GM18909 (cell line): ENCODE results near the gene TSHZ3.

Experiments
- ATAC-seq: cut with Tn5 transposase; IDR thresholded peaks from one replicate; pipeline ENCODE4 v1.9.1; 2021; ENCODE audit warnings: mild to moderate bottlenecking; ENCODE audit not compliant: unreplicated experiment, poor library complexity

The TSHZ3 gene

DNA sequence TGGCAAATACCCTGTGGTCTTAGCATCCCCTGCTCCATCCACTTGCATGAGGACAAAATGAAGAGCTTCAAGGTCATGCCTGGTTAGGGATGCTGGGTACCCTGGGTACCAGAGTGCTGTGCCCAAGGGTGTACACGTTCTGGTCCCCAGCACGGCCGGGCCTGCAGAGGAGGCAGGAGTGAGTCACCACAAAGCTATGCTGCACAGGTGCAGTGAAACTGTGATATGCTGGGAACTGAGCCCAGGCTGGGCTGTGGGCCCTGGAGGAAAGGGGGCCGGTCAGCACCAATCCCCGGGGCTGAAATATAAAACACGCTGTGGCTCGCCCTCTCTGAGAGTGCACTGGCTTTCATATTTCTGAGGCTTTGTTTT lies 95.1 kb downstream of the TSHZ3 start:
- ATAC-seq = no peak

DNA sequence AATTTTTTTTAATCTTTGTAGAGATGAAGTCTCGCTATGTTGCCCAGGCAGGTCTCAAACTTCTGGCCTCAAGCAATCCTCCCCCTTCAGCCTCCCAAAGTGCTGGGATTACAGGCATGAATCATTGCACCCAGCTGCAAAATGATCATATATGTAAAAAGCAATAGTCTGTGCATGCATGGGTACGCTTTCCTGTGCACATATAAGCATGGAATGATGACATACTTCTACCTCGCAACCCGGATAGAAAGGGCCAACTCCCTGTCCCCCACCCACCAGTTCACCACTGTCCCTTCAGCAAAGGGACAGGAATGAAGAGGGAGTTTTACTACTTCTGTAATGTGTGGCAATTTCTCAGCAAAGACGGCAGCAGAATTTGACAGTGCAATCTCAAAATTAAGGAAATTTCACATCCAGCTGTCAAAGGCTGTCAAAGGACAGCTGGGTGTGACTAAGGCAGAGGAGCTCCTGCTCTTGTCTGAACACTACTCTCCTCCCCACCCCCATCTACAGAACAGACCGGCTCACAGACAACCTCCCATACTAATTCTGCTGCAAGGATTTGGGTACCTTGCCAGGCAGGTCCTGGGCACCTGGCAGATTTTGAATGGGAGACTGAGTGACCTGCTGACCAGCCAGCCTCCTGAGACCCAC lies 95.6 kb downstream of the TSHZ3 start:
- ATAC-seq = no peak

DNA sequence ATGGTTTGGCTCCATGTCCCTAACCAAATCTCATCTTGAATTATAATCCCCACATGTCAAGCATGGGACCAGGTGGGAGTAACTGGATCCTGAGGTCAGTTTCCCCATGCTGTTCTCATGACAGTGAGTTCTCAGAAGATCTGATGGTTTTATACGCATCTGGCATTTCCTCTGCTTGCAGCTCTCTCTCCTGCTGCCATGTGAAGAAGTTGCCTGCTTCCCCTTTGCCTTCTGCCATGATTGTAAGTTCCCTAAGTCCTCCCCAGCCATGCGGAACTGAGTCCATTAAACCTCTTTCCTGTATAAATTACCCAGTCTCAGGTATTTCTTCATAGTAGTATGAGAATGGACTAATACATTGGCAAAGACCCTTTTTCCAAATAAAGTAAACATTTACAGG lies 96.8 kb downstream of the TSHZ3 start:
- no peak for ATAC-seq

DNA sequence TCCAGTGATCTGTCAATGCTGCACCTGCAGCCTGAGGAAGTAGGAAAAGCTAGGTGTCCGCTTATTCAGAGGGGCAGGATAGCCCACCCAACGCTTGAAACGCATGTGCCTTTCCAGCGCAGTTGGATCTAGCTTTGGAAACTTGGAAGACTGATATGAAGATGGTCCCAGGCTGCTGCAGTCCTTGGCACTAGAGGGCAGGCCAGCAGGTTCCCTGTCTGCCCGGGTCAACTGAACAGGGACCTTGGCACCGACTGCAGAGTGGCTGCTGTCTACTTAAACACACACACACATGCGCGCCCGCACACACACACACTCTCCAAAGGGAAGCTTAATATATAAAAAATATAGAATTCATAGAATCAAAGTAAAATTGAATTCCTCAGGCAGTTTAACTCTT lies 100.0 kb downstream of the TSHZ3 start:
- no peak for ATAC-seq

DNA sequence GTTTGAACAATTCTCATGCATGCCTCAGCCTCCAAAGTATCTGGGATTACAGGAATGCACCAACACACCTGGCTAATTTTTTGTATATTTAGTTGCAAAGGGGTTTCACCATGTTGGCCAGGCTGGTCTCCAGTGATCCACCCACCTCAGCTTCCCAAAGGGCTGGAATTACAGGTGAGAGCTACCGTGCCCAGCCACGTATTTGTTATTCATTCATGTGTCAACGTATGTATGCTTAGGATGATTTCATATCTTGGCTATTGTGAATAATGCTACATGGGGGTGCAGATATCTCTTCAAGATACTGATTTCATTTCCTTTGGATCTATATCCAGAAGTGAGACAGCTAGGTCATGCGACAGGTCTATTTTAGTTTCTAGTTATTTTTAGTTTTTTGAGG lies 113.4 kb downstream of the TSHZ3 start:
- ATAC-seq = no peak

DNA sequence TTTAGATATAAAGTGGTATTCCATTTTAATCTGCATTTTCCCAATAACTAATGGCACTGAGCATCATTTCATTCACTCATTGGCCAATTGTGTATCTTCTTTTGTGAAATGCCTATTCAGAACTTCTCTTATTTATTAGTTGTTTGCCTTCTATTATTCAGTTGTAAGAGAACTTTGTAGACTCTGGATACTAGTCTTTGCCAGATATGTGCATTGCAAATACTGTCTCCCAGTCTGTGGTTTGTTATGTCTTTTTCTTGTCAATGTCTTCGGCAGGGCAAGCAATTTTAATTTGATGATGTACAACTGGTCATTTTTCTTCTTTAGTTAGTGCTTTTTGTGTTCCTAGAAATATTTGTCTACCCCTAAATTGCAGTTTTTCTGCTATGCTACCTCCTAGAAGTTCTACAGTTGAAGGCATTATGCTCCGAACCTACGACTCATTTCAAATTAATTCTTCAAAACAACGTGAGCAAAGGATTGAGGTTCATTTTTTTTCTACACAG lies 115.9 kb downstream of the TSHZ3 start:
- ATAC-seq = no peak

DNA sequence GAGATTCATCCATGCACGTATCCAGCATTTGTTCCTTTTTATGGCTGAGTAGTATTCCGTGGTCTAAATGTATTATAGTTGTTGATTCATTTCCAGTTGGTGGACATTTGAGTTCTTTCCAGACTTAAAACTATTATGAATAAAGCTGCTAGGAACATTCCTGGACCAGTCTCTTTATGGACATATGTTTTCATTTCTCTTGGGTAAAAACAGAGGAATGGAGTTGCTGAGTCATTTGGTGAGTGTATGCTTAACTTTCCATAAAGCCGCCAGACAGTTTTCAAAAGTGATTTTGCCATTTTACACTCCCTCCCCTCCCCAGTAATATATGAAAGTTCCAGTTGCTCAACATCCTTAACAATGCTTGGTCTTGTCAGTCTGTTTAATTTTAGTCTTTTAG lies 116.4 kb downstream of the TSHZ3 start:
- no peak for ATAC-seq

DNA sequence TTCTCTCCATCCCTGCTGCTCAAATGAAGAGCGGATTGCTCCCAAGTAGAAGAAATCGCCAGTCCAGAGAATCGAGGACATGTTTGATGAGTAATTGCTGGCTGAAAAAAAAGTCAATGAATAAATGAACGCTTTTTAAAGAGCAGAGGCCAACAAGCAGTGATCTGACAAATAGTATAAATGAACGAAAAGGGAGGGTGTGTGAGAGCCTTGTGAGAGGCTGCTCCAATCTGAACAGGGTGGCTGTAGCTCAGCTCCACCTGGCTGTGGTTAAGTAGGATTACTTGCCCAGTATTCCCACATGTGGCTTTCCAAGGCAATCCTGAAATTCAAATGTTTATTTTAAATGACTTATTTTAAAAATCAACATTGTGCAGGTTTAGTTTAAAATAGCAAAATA lies 117.1 kb downstream of the TSHZ3 start:
- no peak for ATAC-seq

DNA sequence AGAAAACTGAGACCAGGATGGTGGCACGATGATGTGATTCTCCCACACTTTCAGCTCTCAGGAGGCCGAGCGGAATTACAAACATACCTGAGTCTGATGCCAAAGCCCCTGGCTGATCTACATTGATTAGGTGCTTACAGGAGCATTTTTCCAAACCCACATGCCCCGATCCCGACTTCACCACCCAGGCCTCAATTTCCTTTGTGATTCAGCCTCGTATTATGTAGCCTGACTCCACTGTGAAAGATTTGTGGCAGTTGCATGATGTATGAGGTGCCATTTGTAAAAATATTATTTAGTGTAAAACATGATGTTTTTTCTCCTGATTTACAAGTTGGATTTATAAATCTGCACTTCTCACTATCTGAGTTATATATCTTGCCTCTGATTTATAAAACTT lies 118.0 kb downstream of the TSHZ3 start:
- ATAC-seq = no peak

DNA sequence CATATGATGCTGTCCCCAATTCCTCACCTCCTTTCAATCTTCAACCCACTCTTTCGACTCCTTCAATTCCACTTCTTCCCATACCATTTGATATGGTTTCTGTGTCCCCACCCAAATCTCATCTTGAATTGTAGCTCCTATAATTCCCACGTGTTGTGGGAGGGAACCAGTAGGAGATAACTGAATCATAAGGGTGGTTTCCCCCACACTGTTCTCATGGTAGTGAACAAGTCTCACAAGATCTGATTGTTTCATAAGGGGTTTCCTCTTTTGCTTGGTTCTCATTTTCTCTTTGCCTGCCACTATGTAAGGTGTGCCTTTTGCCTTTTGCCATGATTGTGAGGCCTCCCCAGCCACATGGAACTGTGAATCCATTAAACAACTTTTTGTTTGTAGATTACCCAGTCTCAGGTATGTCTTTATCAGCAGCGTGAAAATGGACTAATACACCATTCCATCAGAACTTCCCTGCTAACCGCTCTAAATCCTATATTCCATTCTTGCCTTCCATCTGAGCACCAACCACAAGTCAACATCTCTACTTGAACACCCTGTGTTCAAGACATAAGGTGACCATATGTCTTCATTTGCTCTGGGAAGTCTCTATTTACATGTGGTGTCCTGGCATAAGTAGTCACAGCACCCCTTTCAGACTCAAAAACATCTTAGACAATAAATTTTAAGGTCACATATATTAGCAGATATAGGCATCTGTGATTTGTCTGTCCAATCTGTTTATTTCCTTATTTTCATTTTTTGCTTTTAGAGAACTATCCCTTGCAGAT lies 122.9 kb downstream of the TSHZ3 start:
- no peak for ATAC-seq
